GM12873 (cell line): ENCODE results near the gene PLA2G1B.

Experiments
- TF ChIP-seq, protein P1 (sequence below): IDR thresholded peaks from 2 replicates; pipeline ENCODE4 v1.5.1; 2012; ENCODE audit warnings: low read depth, mild to moderate bottlenecking, moderate library complexity, low read length, control low read depth; ENCODE audit not compliant: insufficient read depth; ENCODE audit errors: missing control alignments

The PLA2G1B gene

DNA sequence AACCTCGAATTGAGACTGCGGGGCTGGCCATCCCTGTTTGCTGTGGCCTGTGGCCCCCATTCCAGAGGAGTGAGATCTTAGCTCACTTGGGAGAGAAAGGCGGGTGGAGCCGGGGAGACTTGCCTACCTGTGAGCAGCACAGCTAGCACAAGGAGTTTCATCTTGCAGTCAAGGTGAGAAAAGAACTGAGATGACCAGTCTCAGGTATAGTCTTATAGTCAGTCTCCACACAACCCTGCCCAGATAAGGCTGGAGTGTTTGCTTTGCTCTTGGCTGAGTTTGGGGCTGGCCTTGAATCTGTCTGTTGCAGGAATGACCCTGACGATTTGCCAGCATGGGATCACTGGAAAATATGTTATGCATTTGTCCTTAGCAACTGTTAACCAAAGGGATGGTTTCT lies at the start of gene PLA2G1B:
Gene PLA2G1B, minus strand, starts transcription at position 187 of the 400 bp plus-strand sequence. Its CDS starts 26 bp downstream, at position 161.
- TF ChIP-seq, protein P1, sequence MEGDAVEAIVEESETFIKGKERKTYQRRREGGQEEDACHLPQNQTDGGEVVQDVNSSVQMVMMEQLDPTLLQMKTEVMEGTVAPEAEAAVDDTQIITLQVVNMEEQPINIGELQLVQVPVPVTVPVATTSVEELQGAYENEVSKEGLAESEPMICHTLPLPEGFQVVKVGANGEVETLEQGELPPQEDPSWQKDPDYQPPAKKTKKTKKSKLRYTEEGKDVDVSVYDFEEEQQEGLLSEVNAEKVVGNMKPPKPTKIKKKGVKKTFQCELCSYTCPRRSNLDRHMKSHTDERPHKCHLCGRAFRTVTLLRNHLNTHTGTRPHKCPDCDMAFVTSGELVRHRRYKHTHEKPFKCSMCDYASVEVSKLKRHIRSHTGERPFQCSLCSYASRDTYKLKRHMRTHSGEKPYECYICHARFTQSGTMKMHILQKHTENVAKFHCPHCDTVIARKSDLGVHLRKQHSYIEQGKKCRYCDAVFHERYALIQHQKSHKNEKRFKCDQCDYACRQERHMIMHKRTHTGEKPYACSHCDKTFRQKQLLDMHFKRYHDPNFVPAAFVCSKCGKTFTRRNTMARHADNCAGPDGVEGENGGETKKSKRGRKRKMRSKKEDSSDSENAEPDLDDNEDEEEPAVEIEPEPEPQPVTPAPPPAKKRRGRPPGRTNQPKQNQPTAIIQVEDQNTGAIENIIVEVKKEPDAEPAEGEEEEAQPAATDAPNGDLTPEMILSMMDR, result no peak

DNA sequence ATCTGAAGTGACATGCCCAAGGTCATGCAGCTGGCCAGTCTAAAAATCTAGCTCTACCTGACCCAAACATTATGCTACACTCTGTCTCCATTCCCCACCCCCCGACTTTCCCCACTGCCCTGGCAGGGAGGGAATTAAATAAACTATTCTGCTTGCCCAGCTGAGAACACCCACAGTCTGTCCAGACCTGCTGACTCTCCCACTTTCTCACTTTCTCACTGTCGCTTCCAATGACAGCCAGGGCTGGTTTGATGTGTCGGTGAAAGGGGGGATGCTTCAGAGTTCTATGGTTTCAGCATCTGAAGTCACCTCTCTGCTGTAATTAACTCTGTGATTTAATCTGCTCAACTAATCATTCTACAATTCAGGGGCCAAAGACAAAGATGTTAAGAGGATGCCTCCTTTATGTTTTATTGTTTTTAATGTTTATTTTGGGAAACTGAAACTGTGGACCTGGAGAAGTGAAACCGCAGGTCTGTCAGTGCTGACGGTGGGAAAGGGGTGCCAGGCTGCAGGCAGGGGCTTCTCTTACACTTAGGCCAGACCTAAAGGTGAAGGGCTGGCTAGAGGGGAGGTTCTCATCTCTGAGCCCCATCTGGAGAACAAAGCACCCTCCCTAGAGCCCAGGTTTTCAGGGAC lies 49.5 kb upstream of the PLA2G1B start:
- TF ChIP-seq, protein P1, result no peak

DNA sequence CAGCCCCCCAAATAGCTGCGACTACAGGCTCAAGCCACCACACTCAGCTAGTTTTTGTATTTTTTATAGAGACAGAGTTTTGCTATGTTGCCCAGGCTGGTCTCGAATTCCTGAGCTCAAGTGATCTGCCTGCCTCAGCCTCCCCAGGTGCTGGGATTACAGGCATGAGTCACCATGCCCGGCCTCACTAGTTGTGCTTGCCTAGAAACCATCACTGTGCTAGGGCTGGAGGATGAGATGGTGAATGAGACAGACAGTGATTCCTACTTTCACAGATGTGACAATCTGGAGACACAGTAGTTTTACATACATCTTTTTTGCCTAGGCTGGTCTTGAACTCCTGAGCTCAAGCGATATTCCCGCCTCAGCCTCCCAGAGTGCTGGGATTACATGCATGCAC lies 48.8 kb upstream of the PLA2G1B start:
- TF ChIP-seq, protein P1, result no peak

DNA sequence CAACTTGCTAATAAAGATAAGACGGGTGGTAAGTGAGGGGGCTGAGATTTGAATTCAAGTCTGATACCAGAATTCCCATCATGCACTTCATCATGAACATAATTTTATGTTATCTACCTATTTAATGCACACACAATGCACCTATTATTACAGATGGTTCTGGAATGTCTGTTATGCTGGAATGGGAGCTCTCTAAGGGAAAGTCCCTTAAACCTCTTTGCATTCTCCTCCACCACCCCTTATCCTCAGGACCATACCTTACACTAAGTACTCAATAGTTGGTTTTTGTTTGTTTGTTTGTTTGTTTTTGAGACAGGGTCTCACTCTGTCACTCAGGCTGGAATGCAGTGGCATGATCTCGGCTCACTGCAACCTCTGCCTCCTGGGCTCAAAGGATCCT lies 48.4 kb upstream of the PLA2G1B start:
- TF ChIP-seq, protein P1, result no peak

DNA sequence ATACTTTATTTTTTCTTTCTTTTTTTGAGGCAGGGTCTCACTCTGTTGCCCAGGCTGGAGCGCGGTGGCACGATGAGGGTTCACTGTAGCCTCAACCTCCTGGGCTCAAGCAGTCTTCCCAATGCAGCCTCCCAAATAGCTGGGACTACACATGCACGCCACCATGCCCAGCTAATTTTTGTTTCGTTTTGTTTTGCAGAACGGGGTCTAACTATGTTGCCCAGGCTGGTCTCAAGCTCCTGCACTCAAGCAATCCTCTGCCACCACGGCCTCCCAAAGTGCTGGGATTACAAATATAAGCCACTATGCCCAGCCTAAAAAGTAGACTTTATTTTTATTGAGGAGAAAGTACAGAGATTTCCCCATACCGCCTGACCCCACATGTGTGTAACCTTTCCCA lies 46.1 kb upstream of the PLA2G1B start:
- TF ChIP-seq, protein P1, result no peak

DNA sequence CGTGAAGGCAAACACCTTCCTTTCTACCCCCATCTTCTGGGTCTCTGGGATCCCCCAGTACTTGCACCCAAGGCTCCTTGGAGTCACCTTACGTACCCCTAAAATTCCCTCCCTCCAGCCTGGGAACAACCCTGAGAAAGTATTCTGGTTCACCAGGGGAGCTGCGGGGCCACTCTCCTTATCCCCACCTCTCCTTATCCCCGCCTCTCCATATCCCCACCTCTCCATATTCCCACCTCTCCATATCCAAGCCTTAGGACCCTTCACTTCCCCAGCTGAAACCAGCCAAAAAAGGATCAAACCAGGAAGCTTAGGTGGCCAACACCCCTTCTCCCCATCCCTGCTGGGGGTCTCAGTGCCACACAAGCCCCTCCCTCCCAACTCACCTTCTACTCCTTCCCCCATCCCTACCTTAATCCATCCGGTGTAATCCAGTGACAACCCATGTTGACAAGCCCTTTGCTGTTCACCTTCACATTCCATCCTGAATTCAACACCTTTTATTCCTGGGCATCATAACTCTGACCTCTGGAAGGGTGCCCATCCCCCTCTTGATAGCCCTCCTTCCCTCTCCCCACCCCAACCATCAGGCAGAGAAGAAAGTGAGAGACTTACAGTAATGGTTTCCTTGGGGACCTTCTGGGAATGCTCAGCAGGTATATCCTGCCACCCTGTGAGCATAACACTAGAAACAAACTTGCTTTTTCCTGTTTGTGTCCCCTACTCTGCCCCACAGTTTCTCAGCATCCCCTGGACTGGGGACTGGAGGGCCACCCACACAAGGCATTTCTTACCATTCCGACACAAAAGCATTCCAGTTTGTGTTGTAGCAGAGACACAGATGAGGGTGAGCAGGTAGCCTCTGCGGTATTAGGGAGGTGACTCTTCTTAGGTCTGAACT lies 43.0 kb upstream of the PLA2G1B start:
- TF ChIP-seq, protein P1, result no peak

DNA sequence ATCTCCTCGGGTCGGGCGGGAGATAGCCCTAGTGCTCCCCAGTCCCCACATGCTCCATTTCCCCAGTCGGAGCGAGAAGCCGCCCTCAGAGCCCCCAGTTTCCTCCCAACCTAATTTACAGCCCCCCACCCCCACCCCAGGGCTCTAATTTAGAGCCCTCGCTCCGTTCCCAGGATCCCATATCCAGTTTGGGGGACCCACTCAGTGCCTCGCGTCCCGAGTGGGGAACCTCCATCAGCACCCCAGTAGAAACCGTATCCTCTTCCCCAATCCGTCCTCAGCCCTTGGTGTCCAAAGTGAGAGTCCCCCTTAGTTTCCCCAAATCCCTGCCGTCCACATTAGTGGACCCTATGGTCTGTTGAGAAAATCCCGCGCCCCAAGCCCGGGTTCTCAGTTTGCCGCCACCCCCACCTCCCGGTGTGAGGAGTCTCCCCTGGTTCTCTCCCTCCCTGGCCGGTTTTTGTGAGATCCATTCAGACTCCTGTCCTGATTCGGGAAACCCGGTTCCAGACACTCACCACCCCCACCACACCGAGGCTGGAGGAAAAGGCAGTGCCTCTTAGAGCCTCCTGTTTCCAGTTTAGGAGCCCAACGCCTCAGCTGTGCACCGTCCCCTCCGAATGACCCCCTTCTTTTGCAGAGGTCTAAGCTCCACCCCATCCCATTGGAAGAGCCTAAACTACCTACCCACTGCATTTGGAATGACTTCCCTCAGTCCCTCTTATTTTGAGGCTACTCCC lies 42.2 kb upstream of the PLA2G1B start:
- TF ChIP-seq, protein P1, result no peak
